GM23338 (cell line): ENCODE measurements around the gene TAF3. TPM values are rescaled to one million over a fixed set of nuclear protein-coding genes. Genes with fewer than 3 reads are reported as not detected.

ENCODE experiments used
- ATAC-seq: fragments of 200-7000 bp; cut with Tn5 transposase; 3 replicates; pipeline ENCODE4 v1.9.1; 2020
- DNase-seq: peaks from one replicate; pipeline ENCODE4 v3.0.0-alpha.2; 2015; ENCODE audit warnings: low spot score
- H2AFZ ChIP-seq: fragments of 200-600 bp; sonication (generic); 2 replicates; pipeline ENCODE4 v1.8.0; 2016; ENCODE audit warnings: antibody characterized with exemption, mild to moderate bottlenecking, moderate library complexity
- H3F3A ChIP-seq: fragments of 200-600 bp; sonication (generic); replicated peaks from 2 replicates; pipeline ENCODE4 v1.8.0; 2017; ENCODE audit warnings: antibody characterized with exemption, mixed run types, low read depth
- H3K27ac ChIP-seq: fragments of 200-600 bp; sonication (generic); 2 replicates; pipeline ENCODE4 v1.6.1; 2016; ENCODE audit warnings: low read depth
- H3K27me3 ChIP-seq: fragments of 200-600 bp; sonication (generic); 2 replicates; pipeline ENCODE4 v1.8.0; 2016; ENCODE audit warnings: mild to moderate bottlenecking, mixed run types, moderate library complexity; ENCODE audit not compliant: insufficient read depth
- H3K36me3 ChIP-seq: fragments of 200-600 bp; sonication (generic); 2 replicates; pipeline ENCODE4 v1.8.0; 2016; ENCODE audit warnings: mild to moderate bottlenecking; ENCODE audit not compliant: insufficient read depth
- H3K4me1 ChIP-seq: fragments of 200-600 bp; sonication (generic); 2 replicates; pipeline ENCODE4 v1.8.0; 2016; ENCODE audit warnings: mild to moderate bottlenecking, moderate library complexity; ENCODE audit not compliant: insufficient read depth
- H3K4me2 ChIP-seq: fragments of 200-600 bp; sonication (generic); 2 replicates; pipeline ENCODE4 v1.7.1; 2017; ENCODE audit warnings: mixed run types
- H3K4me3 ChIP-seq: fragments of 200-600 bp; sonication (generic); 2 replicates; pipeline ENCODE4 v1.6.1; 2016; ENCODE audit warnings: mixed run types
- H3K79me2 ChIP-seq: fragments of 200-600 bp; sonication (generic); replicated peaks from 2 replicates; pipeline ENCODE4 v1.8.0; 2017; ENCODE audit warnings: mild to moderate bottlenecking; ENCODE audit not compliant: insufficient read depth
- H3K9me2 ChIP-seq: fragments of 200-600 bp; sonication (generic); 2 replicates; pipeline ENCODE4 v1.8.0; 2017; ENCODE audit not compliant: insufficient read depth
- H4K20me1 ChIP-seq: fragments of 200-600 bp; sonication (generic); replicated peaks from 2 replicates; pipeline ENCODE4 v1.8.0; 2017; ENCODE audit warnings: mild to moderate bottlenecking; ENCODE audit not compliant: insufficient read depth
- H3K27ac Mint-ChIP-seq: 2 replicates; pipeline ENCODE4 v1.8.0; 2020; ENCODE audit warnings: inconsistent platforms, mild to moderate bottlenecking, moderate library complexity, mixed read lengths
- H3K27me3 Mint-ChIP-seq: 3 replicates; pipeline ENCODE4 v1.8.0; 2022; ENCODE audit warnings: low read depth, mild to moderate bottlenecking, moderate library complexity, mixed read lengths, inconsistent platforms; ENCODE audit not compliant: insufficient read depth, poor library complexity
- H3K36me3 Mint-ChIP-seq: 3 replicates; pipeline ENCODE4 v1.8.0; 2021; ENCODE audit warnings: low read depth, mild to moderate bottlenecking, inconsistent platforms, moderate library complexity, mixed read lengths
- H3K4me1 Mint-ChIP-seq: 3 replicates; pipeline ENCODE4 v1.8.0; 2020; ENCODE audit warnings: mild to moderate bottlenecking, inconsistent platforms, mixed read lengths
- H3K4me3 Mint-ChIP-seq: 3 replicates; pipeline ENCODE4 v1.8.0; 2021; ENCODE audit warnings: moderate library complexity, mild to moderate bottlenecking, inconsistent platforms, mixed read lengths
- H3K9me3 Mint-ChIP-seq: 3 replicates; pipeline ENCODE4 v1.8.0; 2020; ENCODE audit warnings: moderate library complexity, mild to moderate bottlenecking, inconsistent platforms, mixed read lengths
- CTCF ChIP-seq, 2 experiments: fragments of 200-600 bp in 1 of 2; sonication (generic) in 1 of 2; conservative IDR thresholded peaks; 2 replicates each; pipeline versions ENCODE4 v1.5.1 to v1.6.1; 2016 to 2017; ENCODE audit warnings: antibody characterized with exemption in 2 of 2, low read depth in 2 of 2, mild to moderate bottlenecking in 2 of 2, moderate library complexity in 1 of 2
- ETS1 ChIP-seq: IDR thresholded peaks from 2 replicates; pipeline ENCODE4 v1.6.1; 2016; ENCODE audit warnings: antibody characterized with exemption
- ZNF462 ChIP-seq: fragments of 250-450 bp; sonication (Bioruptor Pico); IDR thresholded peaks from 2 replicates; pipeline ENCODE4 v1.5.0; 2020; ENCODE audit warnings: mild to moderate bottlenecking, moderate library complexity
- polyA plus RNA-seq: library from polyadenylated mRNA; unstranded; fragments of >200 nt; fragmentation: Nextera tagmentation; extraction: Ambion mirVana; gene quantifications from 2 replicates; pipeline ENCODE4 v1.2.1, GENCODE V29; 2016
- total RNA-seq: library from RNA; depleted of rRNA; stranded (reverse); fragments of >200 nt; shearing (Covaris generic); gene quantifications from 2 replicates; pipeline ENCODE4 v1.2.3, GENCODE V29; 2014

TAF3 gene
- total and polyA plus RNA-seq, 2 experiments from 2014 or later, result 6.4 to 15.2 TPM

- no peak for TF ChIP-seq CTCF (conservative IDR thresholded peaks at IDR 0.05; ENCODE audit: low read depth in 2 of 2)
These were observed 22.7 kb upstream of the TAF3 start (continued) for GRCh38 chr10:7795605-7796004.

- Mint-ChIP-seq H3K27ac (no peak overlapping the region), H3K4me3 (no peak overlapping the region), H3K9me3 (no peaks in the 10 kb centered on the region), H3K36me3 (peaks cover 58% of the 10 kb centered on the region), H3K27me3 (no peaks in the 10 kb centered on the region), H3K4me1 (no peaks in the 10 kb centered on the region)
- Histone ChIP-seq H3K4me2 (no peak overlapping the region), H3F3A (no peaks in the 10 kb centered on the region), H3K79me2 (peaks cover 51% of the 10 kb centered on the region), H3K4me3 (no peak overlapping the region), H3K36me3 (peaks cover 55% of the 10 kb centered on the region), H2AFZ (no peak overlapping the region), H3K27me3 (no peaks in the 10 kb centered on the region), H3K4me1 (no peaks in the 10 kb centered on the region), H3K9me2 (no peaks in the 10 kb centered on the region), H4K20me1 (peaks cover 17% of the 10 kb centered on the region), H3K27ac (no peak overlapping the region)
- DNase-seq, result no peak
- ATAC-seq, result no peak
- TF ChIP-seq ETS1 (no peak), CTCF (conservative IDR thresholded peaks at IDR 0.05; ENCODE audit: low read depth in 2 of 2) (no peak)
These were observed 20.7 kb upstream of the TAF3 start for GRCh38 chr10:7797582-7797981.

- H3K9me3 Mint-ChIP-seq, result no peaks in the 10 kb centered on the region
- 0 out of 2 replicates have a peak, but pooled peaks cover under 1% of the 10 kb centered on the region for H3K79me2 ChIP-seq
- peaks cover 79% of the 10 kb centered on the region for H3K36me3 Mint-ChIP-seq
- H3K27me3 ChIP-seq, result no peaks in the 10 kb centered on the region
- no peaks in the 10 kb centered on the region for H3F3A ChIP-seq
- ATAC-seq, result no peak
- no peak for DNase-seq
- no peak overlapping the region for H3K4me2 ChIP-seq
- H3K9me2 ChIP-seq, result no peaks in the 10 kb centered on the region
- no peaks in the 10 kb centered on the region for H3K4me1 Mint-ChIP-seq
- H4K20me1 ChIP-seq, result peaks cover 18% of the 10 kb centered on the region
- no peak overlapping the region for H3K4me3 Mint-ChIP-seq
- no peak overlapping the region for H3K27ac ChIP-seq
- H3K4me3 ChIP-seq, result no peak overlapping the region
- no peak overlapping the region for H3K27ac Mint-ChIP-seq
- H3K4me1 ChIP-seq, result no peaks in the 10 kb centered on the region
- H2AFZ ChIP-seq, result no peak overlapping the region
- peaks cover 77% of the 10 kb centered on the region for H3K36me3 ChIP-seq
- no peaks in the 10 kb centered on the region for H3K27me3 Mint-ChIP-seq
- TF ChIP-seq CTCF (conservative IDR thresholded peaks at IDR 0.05; ENCODE audit: low read depth in 2 of 2) (no peak), ZNF462 (no peak)
These were observed 15.7 kb upstream of the TAF3 start for GRCh38 chr10:7802606-7803005.
